ENCODE data around the gene CPN2.

The CPN2 gene

DNA sequence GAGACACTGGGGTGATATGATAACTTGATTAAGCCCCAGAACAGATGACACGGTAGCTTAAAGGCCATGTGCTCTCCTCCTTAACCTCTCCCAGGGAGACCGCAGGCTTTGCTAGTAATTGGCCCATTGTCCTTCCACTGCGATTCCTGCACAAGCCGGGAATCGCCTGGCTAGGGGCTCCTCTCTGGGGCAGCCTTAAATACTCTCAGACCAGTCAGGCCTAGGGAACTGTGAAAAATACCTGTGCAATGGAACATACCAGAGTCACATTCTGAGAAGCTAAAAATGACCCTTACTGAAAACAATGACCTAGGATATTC is 56.3 kb downstream of the CPN2 start:
- DNase-seq (ENCODE audit: low read depth) = no peak

DNA sequence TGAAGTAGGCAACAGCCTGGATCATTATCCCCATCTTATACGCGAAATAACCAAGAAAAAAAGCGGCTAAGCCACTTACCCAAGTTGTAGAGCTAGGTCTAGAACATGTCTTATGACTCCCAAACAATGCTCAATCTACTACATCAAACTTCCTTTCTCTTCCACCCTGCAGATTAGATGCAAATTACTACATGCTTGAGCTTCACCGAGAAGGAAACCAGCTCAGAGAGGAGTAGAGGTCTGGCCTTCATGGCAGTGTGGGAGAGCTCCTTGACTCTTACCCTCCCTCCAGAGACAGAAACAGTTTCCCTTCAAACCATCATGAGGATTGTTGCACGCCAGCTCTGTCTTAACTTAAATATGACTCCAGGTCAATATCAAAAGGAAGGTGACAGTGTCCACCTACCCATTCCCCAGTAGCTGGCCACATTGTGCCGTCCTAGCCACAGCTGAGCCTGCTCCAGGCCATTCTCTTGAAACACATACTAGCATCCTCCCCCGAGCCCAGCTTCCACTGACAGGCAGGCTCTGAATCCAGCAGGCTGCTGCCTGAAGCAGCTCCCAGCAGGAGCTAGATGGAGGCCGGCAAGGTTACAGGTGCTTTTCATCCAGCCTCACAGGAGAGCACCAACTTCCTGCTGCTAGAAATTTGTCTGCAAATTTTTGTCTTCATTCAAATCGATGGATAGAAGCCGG is 56.8 kb downstream of the CPN2 start:
- no peak for DNase-seq (ENCODE audit: low read depth)

DNA sequence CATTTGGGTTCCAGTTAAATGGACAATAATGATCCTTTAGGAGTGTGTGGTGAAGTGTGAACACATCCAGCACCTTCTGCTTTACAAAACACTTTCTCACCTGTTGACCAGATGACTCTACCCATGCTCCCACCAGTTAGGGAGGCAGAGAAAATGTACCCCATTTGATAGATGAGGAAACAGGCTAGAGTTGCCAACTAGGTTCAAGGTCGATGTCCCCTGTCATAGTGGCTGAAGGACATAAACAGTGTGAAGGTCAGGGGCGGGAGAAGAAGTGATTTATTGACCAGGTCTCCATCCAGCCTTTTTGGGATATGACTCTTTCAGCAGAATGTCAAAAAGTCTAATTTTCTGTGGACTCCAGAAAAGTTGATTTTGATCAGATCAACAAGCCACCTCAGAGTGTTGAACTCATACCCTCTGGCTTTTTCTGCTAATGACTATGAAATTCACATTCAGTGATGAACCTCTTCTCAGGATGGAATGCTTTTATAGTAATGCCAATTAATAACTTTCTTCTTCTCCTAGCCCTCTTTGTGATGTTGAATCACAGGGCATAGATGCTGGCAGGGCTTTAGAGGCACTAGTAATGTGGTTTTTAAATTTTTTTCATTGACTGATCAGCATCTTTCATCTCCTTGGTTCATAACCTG is 57.5 kb downstream of the CPN2 start:
- no peak for DNase-seq (ENCODE audit: low read depth)

DNA sequence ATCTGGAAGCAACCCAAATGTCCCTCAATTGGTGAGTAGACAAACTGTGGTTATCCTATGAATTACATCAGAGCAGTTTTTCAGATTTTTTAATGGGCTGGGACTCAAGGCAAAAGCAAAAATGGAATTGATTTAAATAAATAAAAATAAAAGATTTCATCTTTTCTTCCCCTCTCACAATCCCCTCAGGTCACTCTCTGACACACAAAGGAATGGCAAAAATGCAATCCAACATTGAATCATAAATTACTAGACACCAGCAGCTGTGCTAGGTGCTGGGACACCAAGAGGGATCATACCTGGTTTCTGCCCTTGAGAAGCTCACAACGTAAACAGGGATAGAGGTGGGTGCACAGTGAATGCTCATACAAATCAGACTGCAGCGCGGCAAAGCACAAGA is 58.8 kb downstream of the CPN2 start:
- DNase-seq (ENCODE audit: low read depth) = no peak

Measured in T follicular helper cell (primary cell).